Testis (tissue), 3 donors: Measurements from ENCODE around the gene RBPJ. TPM values are rescaled to one million over a fixed set of nuclear protein-coding genes. Genes with fewer than 3 reads are reported as not detected.

Source experiments
- DNase-seq: peaks from one replicate; pipeline ENCODE4 v3.0.0-alpha.2; 2019
- H3K27ac ChIP-seq, 2 donors: fragments of 200-600 bp; sonication (generic); one replicate each; pipeline ENCODE4 v1.5.1; 2019
- H3K27me3 ChIP-seq: fragments of 200-600 bp; sonication (generic); one replicate; pipeline ENCODE4 v1.5.1; 2019
- H3K36me3 ChIP-seq: fragments of 200-600 bp; sonication (generic); one replicate; pipeline ENCODE4 v1.5.1; 2017; ENCODE audit warnings: low read depth; ENCODE audit errors: missing control alignments
- H3K4me1 ChIP-seq: fragments of 200-600 bp; sonication (generic); one replicate; pipeline ENCODE4 v1.5.1; 2019
- H3K4me3 ChIP-seq, 2 donors: fragments of 200-600 bp; sonication (generic); one replicate each; pipeline ENCODE4 v1.5.1; 2017 to 2019
- H3K9me3 ChIP-seq: fragments of 200-600 bp; sonication (generic); one replicate; pipeline ENCODE4 v1.5.1; 2017
- POLR2A ChIP-seq: fragments of 450-650 bp; IDR thresholded peaks from one replicate; pipeline ENCODE4 v1.6.1; 2017; ENCODE audit warnings: antibody characterized with exemption, mild to moderate bottlenecking, moderate library complexity
- WGBS, 2 donors: methylation state at CpG; one replicate each; pipeline ENCODE4 v1.1.5; 2018; 5-methylcytosine and 5-hydroxymethylcytosine counted together
- intact Hi-C: fragments of 100-400 bp; cut with DNase I; formaldehyde crosslinking; loops from one replicate; pipeline ENCODE4 v1.15.1; 2023; ENCODE audit warnings: low total_unique reads
- polyA plus RNA-seq: library from polyadenylated mRNA; stranded (reverse); fragments of 350-450 nt; fragmentation: Illumina TruSeq; extraction: RNeasy Lipid Tissue Mini Kit (QIAGEN cat#74804); gene quantifications from one replicate; pipeline ENCODE4 v1.2.3, GENCODE V29; 2014; ENCODE audit warnings: low read depth, low replicate concordance; ENCODE audit not compliant: insufficient read depth
- total RNA-seq, 2 donors: library from RNA; depleted of rRNA; stranded (reverse); fragments of >200 nt; gene quantifications; one replicate each; pipeline ENCODE4 v1.2.3, GENCODE V29; 2016
- TF ChIP-seq, protein P1 (sequence below), 3 experiments: fragments of 450-650 bp in 2 of 3; fragments of 200-600 bp in 1 of 3; sonication (generic) in 1 of 3; IDR thresholded peaks; one replicate each; pipeline ENCODE4 v1.5.1; 2016 to 2019; ENCODE audit warnings: antibody characterized with exemption in 3 of 3, mild to moderate bottlenecking in 2 of 3, moderate library complexity in 1 of 3

Gene RBPJ
- total and polyA plus RNA-seq, 3 donors from 2014 or later, result 57.7 to 75.8 (median 71.6) TPM

DNA sequence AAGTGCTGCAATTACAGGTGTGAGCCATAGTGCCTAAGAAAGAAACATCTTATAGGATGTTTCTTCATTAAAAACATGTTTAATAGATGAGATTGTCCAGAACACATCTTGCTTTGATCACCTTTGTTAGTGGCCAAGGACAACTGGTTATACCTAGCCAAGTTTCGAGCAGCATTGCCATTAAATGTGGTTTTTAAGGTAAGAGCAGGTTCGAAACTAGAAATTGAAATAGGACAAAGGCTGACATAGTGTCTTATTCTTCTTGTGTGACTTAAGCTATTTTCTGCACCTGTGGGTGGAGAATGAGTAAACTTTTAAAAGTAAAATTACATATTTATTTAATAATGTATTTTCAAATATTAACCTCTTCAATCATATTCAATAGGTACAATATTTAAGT lies 59.0 kb downstream of the RBPJ start:
- H3K27me3 ChIP-seq, result no peaks in the 10 kb centered on the region
- DNase-seq, result no peak
- H3K36me3 ChIP-seq, result no peaks in the 10 kb centered on the region
- TF ChIP-seq POLR2A, result no peak
- TF ChIP-seq, protein P1, sequence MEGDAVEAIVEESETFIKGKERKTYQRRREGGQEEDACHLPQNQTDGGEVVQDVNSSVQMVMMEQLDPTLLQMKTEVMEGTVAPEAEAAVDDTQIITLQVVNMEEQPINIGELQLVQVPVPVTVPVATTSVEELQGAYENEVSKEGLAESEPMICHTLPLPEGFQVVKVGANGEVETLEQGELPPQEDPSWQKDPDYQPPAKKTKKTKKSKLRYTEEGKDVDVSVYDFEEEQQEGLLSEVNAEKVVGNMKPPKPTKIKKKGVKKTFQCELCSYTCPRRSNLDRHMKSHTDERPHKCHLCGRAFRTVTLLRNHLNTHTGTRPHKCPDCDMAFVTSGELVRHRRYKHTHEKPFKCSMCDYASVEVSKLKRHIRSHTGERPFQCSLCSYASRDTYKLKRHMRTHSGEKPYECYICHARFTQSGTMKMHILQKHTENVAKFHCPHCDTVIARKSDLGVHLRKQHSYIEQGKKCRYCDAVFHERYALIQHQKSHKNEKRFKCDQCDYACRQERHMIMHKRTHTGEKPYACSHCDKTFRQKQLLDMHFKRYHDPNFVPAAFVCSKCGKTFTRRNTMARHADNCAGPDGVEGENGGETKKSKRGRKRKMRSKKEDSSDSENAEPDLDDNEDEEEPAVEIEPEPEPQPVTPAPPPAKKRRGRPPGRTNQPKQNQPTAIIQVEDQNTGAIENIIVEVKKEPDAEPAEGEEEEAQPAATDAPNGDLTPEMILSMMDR (IDR thresholded peaks at IDR 0.05), result no peak
- H3K4me3 ChIP-seq, result no peak overlapping the region
- 94 to 97% methylated on average over 2 of the region's 2 CpGs for WGBS, 2 donors
- H3K4me1 ChIP-seq, result no peaks in the 10 kb centered on the region
- no peaks in the 10 kb centered on the region for H3K9me3 ChIP-seq
- intact Hi-C loops, result no loop called here
- no peak overlapping the region for H3K27ac ChIP-seq

DNA sequence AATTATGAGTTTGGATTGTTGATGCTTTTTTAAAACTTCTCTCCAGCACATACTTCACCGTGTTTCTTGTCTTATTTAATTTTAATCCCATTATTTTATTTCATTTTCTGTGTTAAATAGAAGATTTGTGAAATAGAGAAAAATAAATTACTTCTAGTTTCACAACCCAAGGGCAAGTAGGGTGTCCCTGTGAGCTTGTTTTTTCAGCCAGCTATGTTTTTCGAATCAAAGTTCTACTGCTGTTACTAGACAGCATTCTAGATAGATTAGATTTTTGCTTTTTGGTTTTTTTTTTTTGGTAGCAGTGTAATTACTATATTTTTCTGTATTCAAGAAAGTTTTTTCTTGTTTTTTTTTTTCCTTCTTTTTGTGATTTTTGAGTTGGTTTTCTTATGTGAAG lies 59.9 kb downstream of the RBPJ start:
- no peak for DNase-seq

DNA sequence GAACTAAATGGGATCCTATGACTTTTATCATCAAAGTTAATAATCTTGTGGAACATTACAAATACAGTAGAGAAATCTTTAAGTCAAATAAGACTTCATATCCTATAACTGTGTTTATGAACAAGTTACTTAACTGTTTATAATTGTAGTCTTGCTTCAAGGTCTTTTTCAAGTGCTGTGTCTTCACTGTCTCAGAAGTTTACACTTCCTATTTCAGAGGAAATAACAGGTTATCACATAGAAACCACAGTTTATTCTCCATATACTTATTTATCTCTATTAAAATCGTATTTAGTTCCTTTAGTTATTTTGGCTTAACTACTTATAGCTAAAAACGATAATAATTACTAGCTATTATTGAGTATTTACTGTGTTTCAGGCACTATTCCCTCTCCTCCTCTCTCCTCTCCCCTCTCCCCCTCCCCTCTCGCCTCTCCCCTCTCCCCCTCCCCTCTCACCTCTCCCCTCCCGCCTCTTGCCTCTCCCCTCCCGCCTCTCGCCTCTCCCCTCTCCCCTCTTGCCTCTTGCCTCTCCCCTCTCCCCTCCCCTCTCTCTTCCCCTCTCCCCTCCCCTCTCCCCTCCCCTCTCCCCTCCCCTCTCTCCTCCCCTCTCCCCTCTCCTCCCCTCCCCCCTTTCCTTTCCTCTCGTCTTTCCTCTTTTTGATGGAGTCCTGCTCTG lies 63.7 kb downstream of the RBPJ start:
- H3K9me3 ChIP-seq, result no peaks in the 10 kb centered on the region
- H3K4me1 ChIP-seq, result no peaks in the 10 kb centered on the region
- H3K27ac ChIP-seq, result no peak overlapping the region
- no peaks in the 10 kb centered on the region for H3K27me3 ChIP-seq
- TF ChIP-seq, protein P1 (IDR thresholded peaks at IDR 0.05), result no peak
- TF ChIP-seq POLR2A, result no peak
- WGBS, 2 donors, result 86 to 96% methylated on average over 6 to 7 of the region's 7 CpGs
- intact Hi-C loops, result no loop called here
- no peak for DNase-seq
- H3K4me3 ChIP-seq, result no peak overlapping the region
- H3K36me3 ChIP-seq, result no peaks in the 10 kb centered on the region

More for the DNA sequence above, 59.9 kb downstream of the RBPJ start:
- intact Hi-C loops, result no loop called here
- 72 to 83% methylated on average over 2 of the region's 2 CpGs for WGBS, 2 donors
- Histone ChIP-seq H3K27me3 (no peaks in the 10 kb centered on the region), H3K4me1 (no peaks in the 10 kb centered on the region), H3K9me3 (no peaks in the 10 kb centered on the region), H3K4me3 (no peak overlapping the region), H3K27ac (no peak overlapping the region), H3K36me3 (no peaks in the 10 kb centered on the region)
- TF ChIP-seq POLR2A, result no peak
- TF ChIP-seq, protein P1 (IDR thresholded peaks at IDR 0.05), result no peak

DNA sequence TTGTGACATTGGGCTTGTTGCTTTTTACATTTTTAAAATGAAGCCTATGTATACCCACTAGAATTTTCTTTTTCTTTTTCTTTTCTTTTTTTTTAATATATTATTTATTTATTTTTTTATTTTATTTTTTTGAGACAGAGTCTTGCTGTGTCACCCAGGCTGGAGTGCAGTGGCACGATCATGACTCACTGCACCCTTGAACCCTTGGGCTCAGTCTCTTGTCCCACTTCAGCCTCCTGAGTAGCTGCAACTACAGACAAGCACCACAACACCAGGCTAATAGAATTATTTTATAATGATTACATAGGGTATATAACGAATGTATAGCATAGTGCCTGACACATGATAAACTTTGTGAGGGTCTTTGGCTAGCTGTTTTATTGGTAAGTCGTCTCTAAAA lies 64.9 kb downstream of the RBPJ start:
- 90 to 92% methylated on average over 3 of the region's 3 CpGs for WGBS, 2 donors
- DNase-seq, result no peak
- Histone ChIP-seq H3K27me3 (no peaks in the 10 kb centered on the region), H3K4me3 (no peak overlapping the region), H3K36me3 (no peaks in the 10 kb centered on the region), H3K4me1 (no peaks in the 10 kb centered on the region), H3K27ac (no peak overlapping the region), H3K9me3 (no peaks in the 10 kb centered on the region)
- intact Hi-C loops, result no loop called here
- TF ChIP-seq, protein P1 (IDR thresholded peaks at IDR 0.05), result no peak
- no peak for TF ChIP-seq POLR2A

DNA sequence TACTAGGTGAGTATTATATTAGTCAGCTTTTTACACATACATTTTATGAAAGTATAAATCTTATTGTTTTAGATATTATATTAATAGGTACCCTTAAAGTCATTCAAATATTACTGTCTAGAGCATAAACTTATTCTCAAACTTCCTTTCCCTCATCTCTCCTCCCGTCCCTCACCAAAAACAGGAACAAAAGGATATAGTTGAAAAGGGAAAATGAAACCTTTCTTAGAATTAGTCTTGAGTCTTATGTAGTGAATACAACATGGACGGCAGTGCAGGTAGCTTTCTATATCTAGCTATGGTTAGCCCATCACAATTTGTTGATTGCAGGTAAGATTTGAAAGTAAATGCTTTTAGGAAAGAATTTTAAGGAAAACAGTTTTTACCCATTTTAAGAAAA lies 65.6 kb downstream of the RBPJ start:
- Histone ChIP-seq H3K36me3 (no peaks in the 10 kb centered on the region), H3K9me3 (no peaks in the 10 kb centered on the region), H3K4me1 (no peaks in the 10 kb centered on the region), H3K27ac (no peak overlapping the region), H3K27me3 (no peaks in the 10 kb centered on the region), H3K4me3 (no peak overlapping the region)
- intact Hi-C loops, result no loop called here
- no peak for TF ChIP-seq POLR2A
- TF ChIP-seq, protein P1 (IDR thresholded peaks at IDR 0.05), result no peak
- WGBS, 2 donors, result 78 to 94% methylated on average over 2 of the region's 2 CpGs
- DNase-seq, result no peak
